Uterus (tissue), 2 donors: ENCODE measurements around the gene C10orf71.

Experiments
- CTCF ChIP-seq, 4 experiments: fragments of 200-600 bp in 2 of 4; fragments of 450-650 bp in 2 of 4; sonication (generic) in 2 of 4; IDR thresholded peaks; one replicate each; pipeline ENCODE4 v1.5.1; 2016 to 2019; ENCODE audit warnings: antibody characterized with exemption in 4 of 4, mild to moderate bottlenecking in 2 of 4, moderate library complexity in 1 of 4
- POLR2A ChIP-seq, 2 donors: fragments of 450-650 bp; IDR thresholded peaks; one replicate each; pipeline ENCODE4 v1.6.1; 2016; ENCODE audit warnings: antibody characterized with exemption in 2 of 2, mild to moderate bottlenecking in 1 of 2, moderate library complexity in 1 of 2

- no peak for TF ChIP-seq POLR2A (IDR thresholded peaks at IDR 0.05)
- TF ChIP-seq CTCF (IDR thresholded peaks at IDR 0.05), result no peak
These were observed 71.5 kb downstream of the C10orf71 start for GRCh38 chr10:49370326-49371100.
